ENCODE measurements around the gene ATIC.

Gene ATIC

DNA sequence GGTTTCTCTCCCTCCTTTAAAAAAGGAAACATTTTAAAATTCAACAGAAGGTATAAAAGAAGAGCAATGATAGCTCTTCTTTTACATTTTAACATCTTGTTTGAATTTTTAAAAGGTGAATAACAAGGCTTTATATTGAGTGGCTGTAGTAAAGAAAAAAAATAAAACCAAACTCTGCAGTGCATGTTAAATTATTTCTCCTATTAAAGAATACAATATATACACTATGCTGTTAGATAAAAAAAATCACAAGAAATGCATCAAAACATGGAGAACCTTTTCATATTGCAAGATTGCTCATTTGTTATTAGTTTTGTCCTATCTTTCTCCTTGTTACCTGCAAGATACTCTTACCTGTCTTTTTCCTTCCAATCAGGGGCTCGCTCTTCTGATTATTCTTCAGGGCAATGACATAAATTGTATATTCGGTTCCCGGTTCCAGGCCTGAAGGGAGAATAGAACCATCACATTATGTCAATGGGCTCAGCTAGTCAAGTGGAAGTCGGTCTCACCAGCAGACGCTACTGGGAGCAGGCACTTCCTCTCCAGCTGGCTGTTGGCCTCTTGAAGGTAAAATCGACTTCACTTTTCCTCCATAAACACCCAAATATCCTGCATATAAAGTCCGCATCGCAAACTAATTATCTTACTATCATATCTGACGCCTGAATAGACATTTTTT, 61.2 kb downstream of the ATIC start:
- DNase-seq (ENCODE audit: low spot score): no peak
- in situ Hi-C loops (cut with MboI; ENCODE audit: low sequenced_read_pairs, unreplicated experiment): no loop called here
- TF ChIP-seq, protein P1, sequence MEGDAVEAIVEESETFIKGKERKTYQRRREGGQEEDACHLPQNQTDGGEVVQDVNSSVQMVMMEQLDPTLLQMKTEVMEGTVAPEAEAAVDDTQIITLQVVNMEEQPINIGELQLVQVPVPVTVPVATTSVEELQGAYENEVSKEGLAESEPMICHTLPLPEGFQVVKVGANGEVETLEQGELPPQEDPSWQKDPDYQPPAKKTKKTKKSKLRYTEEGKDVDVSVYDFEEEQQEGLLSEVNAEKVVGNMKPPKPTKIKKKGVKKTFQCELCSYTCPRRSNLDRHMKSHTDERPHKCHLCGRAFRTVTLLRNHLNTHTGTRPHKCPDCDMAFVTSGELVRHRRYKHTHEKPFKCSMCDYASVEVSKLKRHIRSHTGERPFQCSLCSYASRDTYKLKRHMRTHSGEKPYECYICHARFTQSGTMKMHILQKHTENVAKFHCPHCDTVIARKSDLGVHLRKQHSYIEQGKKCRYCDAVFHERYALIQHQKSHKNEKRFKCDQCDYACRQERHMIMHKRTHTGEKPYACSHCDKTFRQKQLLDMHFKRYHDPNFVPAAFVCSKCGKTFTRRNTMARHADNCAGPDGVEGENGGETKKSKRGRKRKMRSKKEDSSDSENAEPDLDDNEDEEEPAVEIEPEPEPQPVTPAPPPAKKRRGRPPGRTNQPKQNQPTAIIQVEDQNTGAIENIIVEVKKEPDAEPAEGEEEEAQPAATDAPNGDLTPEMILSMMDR (IDR thresholded peaks at IDR 0.05; ENCODE audit: borderline replicate concordance, control extremely low read depth, extremely low read depth, insufficient read depth, missing control alignments): no peak

GRCh38 chr2:215374002-215374401, 62.1 kb downstream of the ATIC start:
- DNase-seq (ENCODE audit: low spot score): no peak
- in situ Hi-C loops (cut with MboI; ENCODE audit: low sequenced_read_pairs, unreplicated experiment): no loop called here
- TF ChIP-seq, protein P1 (IDR thresholded peaks at IDR 0.05; ENCODE audit: borderline replicate concordance, control extremely low read depth, extremely low read depth, insufficient read depth, missing control alignments): no peak

DNA sequence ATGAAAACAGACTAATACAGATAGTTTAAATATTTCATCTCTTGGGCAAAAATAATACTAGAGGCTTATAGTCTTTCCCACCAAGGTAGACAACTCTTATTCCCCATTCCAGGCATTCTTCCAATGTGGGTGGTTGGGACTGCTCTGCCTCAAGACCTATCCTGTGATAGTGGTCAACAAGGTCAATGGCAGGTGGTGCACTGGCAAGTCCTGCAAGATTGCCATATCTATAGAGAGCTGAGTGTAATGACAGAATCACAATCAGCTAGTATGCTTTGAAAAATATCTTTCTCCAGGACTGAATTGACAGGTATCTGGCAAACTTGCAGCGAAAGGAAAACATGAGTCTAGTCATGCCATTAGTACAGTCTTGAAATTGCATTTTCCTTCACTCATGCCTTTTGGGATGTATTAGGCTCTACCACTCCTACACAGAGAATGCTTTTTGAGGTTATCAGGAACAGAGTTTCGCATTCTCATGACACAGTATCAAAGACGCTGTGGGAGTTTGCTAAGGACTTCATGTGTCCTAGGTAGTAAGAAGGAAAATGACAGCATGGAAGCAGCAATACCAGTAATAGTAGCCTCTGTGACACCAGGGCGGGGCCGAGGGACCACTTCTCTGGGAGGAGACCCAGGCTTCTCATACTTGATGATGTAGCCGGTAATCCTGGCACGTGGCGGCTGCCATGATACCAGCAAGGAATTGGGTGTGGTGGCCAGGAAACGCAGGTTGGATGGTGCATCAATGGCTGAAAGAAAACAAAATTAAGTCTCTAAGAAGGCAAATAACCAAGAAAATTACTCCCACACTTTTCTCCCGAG, 63.0 kb downstream of the ATIC start:
- no peak for DNase-seq (ENCODE audit: low spot score)
- in situ Hi-C loops (cut with MboI; ENCODE audit: low sequenced_read_pairs, unreplicated experiment): no loop called here
- TF ChIP-seq, protein P1 (IDR thresholded peaks at IDR 0.05; ENCODE audit: borderline replicate concordance, control extremely low read depth, extremely low read depth, insufficient read depth, missing control alignments): no peak

DNA sequence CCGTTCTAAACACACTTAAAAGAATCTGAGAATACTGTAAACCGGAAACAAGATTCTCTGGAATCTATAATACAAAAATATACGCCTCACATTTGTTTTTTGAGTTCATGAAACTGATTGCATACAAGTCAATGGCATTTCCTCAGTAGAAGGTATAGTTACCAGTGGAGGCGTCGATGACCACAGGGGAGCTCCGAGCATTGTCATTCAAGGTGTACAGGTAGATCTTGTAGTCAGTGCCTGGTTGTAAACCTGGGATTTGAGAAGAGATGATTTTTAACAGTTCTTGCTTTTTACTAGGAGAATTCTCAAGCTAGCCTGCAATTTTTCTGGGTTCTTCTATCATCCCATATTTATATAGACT, 63.6 kb downstream of the ATIC start:
- no peak for DNase-seq (ENCODE audit: low spot score)
- TF ChIP-seq, protein P1 (IDR thresholded peaks at IDR 0.05; ENCODE audit: borderline replicate concordance, control extremely low read depth, extremely low read depth, insufficient read depth, missing control alignments): no peak
- in situ Hi-C loops (cut with MboI; ENCODE audit: low sequenced_read_pairs, unreplicated experiment): no loop called here

- TF ChIP-seq, protein P1 (IDR thresholded peaks at IDR 0.05; ENCODE audit: borderline replicate concordance, control extremely low read depth, extremely low read depth, insufficient read depth, missing control alignments): no peak
- no peak for DNase-seq (ENCODE audit: low spot score)
- in situ Hi-C loops (cut with MboI; ENCODE audit: low sequenced_read_pairs, unreplicated experiment): no loop called here
These were observed 64.4 kb downstream of the ATIC start for GRCh38 chr2:215376103-215376780.

- TF ChIP-seq, protein P1 (IDR thresholded peaks at IDR 0.05; ENCODE audit: borderline replicate concordance, control extremely low read depth, extremely low read depth, insufficient read depth, missing control alignments): no peak
- in situ Hi-C loops (cut with MboI; ENCODE audit: low sequenced_read_pairs, unreplicated experiment): no loop called here
- DNase-seq (ENCODE audit: low spot score): no peak
These were observed 65.4 kb downstream of the ATIC start for GRCh38 chr2:215377283-215377682.

Measured in GM13976 (cell line).